ENCODE measurements around the gene ZNF724.
"Not testable (repeated sequence)": the region's sequence is repeated elsewhere in the genome, so short reads cannot be mapped to it uniquely, and the experiment has no call there.

The ZNF724 gene

GRCh38 chr19:23281663-23282276, 31.6 kb upstream of the ZNF724 start:
- no peak overlapping the region for H3K18ac ChIP-seq (ENCODE audit: low read length)
- no peak overlapping the region for H2BK120ac ChIP-seq (ENCODE audit: insufficient read depth, low read length, poor library complexity)
- H3K9me3 ChIP-seq (ENCODE audit: insufficient read depth, low read depth, low read length) = peaks cover 1% of the 10 kb centered on the region
- DNase-seq = no peak
- no peaks in the 10 kb centered on the region for H3K27me3 ChIP-seq (ENCODE audit: insufficient read depth, low read length)
- H2AK5ac ChIP-seq (ENCODE audit: low read length) = no peak overlapping the region
- no peak overlapping the region for H3K4me3 ChIP-seq (ENCODE audit: low read depth, low read length)
- no peak overlapping the region for H4K12ac ChIP-seq (ENCODE audit: low read depth, low read length)
- H3K4ac ChIP-seq (ENCODE audit: low read depth, low read length) = no peak overlapping the region
- H2AFZ ChIP-seq (ENCODE audit: insufficient read depth, low read length, poor library complexity) = no peak overlapping the region
- H4K8ac ChIP-seq (ENCODE audit: low read depth, low read length) = no peak overlapping the region
- no peaks in the 10 kb centered on the region for H3K79me1 ChIP-seq (ENCODE audit: low read length)
- H3K79me2 ChIP-seq (ENCODE audit: control insufficient read depth, insufficient read depth, low read length, poor library complexity) = no peaks in the 10 kb centered on the region
- H3K9ac ChIP-seq (ENCODE audit: low read length) = no peak overlapping the region
- no peak overlapping the region for H3K23ac ChIP-seq (ENCODE audit: low read length)
- H2BK5ac ChIP-seq (ENCODE audit: low read depth, low read length, poor library complexity) = no peak overlapping the region
- no peak overlapping the region for H3K4me2 ChIP-seq (ENCODE audit: low read length)
- WGBS (ENCODE audit: extremely low coverage, insufficient coverage, insufficient read length) = no CpG with 5 or more reads among the region's 4 CpGs
- H3K14ac ChIP-seq (ENCODE audit: low read length) = no peak overlapping the region
- H2BK12ac ChIP-seq (ENCODE audit: low read length) = no peak overlapping the region
- H4K91ac ChIP-seq (ENCODE audit: low read depth, low read length) = no peak overlapping the region
- no peak overlapping the region for H3K27ac ChIP-seq (ENCODE audit: low read depth, low read length)
- H3K36me3 ChIP-seq (ENCODE audit: control insufficient read depth in 1 of 2, insufficient read depth in 2 of 2, low read length in 2 of 2) = no peaks in the 10 kb centered on the region
- no peaks in the 10 kb centered on the region for H3K4me1 ChIP-seq (ENCODE audit: control insufficient read depth in 1 of 2, insufficient read depth in 2 of 2, low read length in 2 of 2)

- H3K27me3 ChIP-seq (ENCODE audit: insufficient read depth, low read length); H2AFZ ChIP-seq (ENCODE audit: insufficient read depth, low read length, poor library complexity); H3K4ac ChIP-seq (ENCODE audit: low read depth, low read length); H4K91ac ChIP-seq (ENCODE audit: low read depth, low read length); H3K9me3 ChIP-seq (ENCODE audit: insufficient read depth, low read depth, low read length); H3K27ac ChIP-seq (ENCODE audit: low read depth, low read length); H3K36me3 ChIP-seq (ENCODE audit: control insufficient read depth in 1 of 2, insufficient read depth in 2 of 2, low read length in 2 of 2); H3K4me1 ChIP-seq (ENCODE audit: control insufficient read depth in 1 of 2, insufficient read depth in 2 of 2, low read length in 2 of 2); H3K79me1 ChIP-seq (ENCODE audit: low read length); H2BK5ac ChIP-seq (ENCODE audit: low read depth, low read length, poor library complexity); H2BK120ac ChIP-seq (ENCODE audit: insufficient read depth, low read length, poor library complexity); H2BK12ac ChIP-seq (ENCODE audit: low read length); H3K14ac ChIP-seq (ENCODE audit: low read length); H3K18ac ChIP-seq (ENCODE audit: low read length); H3K4me3 ChIP-seq (ENCODE audit: low read depth, low read length); H3K9ac ChIP-seq (ENCODE audit: low read length); H4K12ac ChIP-seq (ENCODE audit: low read depth, low read length); DNase-seq; H3K4me2 ChIP-seq (ENCODE audit: low read length); H3K79me2 ChIP-seq (ENCODE audit: control insufficient read depth, insufficient read depth, low read length, poor library complexity); H2AK5ac ChIP-seq (ENCODE audit: low read length); H4K8ac ChIP-seq (ENCODE audit: low read depth, low read length); H3K23ac ChIP-seq (ENCODE audit: low read length): not testable (repeated sequence)
- no CpG with 5 or more reads among the region's 3 CpGs for WGBS (ENCODE audit: extremely low coverage, insufficient coverage, insufficient read length)
Observed at GRCh38 chr19:23278118-23278517, 27.9 kb upstream of the ZNF724 start.

GRCh38 chr19:23273590-23274412, 23.6 kb upstream of the ZNF724 start:
- H3K14ac ChIP-seq (ENCODE audit: low read length) = peak overlapping the region; percentile 92
- DNase-seq = peak; percentile 91 to 93
- H3K4me1 ChIP-seq (ENCODE audit: control insufficient read depth in 1 of 2, insufficient read depth in 2 of 2, low read length in 2 of 2) = no peaks in the 10 kb centered on the region
- peaks cover 8% of the 10 kb centered on the region for H3K79me1 ChIP-seq (ENCODE audit: low read length)
- peak overlapping the region; percentile 74 for H3K4me2 ChIP-seq (ENCODE audit: low read length)
- H4K8ac ChIP-seq (ENCODE audit: low read depth, low read length) = peak overlapping the region; percentile 82
- H3K9ac ChIP-seq (ENCODE audit: low read length) = peak overlapping the region; percentile 25
- H3K4me3 ChIP-seq (ENCODE audit: low read depth, low read length) = peak overlapping the region; percentile 78
- H2BK5ac ChIP-seq (ENCODE audit: low read depth, low read length, poor library complexity) = peak overlapping the region; percentile 75
- no peaks in the 10 kb centered on the region for H3K9me3 ChIP-seq (ENCODE audit: insufficient read depth, low read depth, low read length)
- no peak overlapping the region for H2AK5ac ChIP-seq (ENCODE audit: low read length)
- peaks cover 8% of the 10 kb centered on the region for H3K79me2 ChIP-seq (ENCODE audit: control insufficient read depth, insufficient read depth, low read length, poor library complexity)
- peak overlapping the region; percentile 96 for H4K12ac ChIP-seq (ENCODE audit: low read depth, low read length)
- H3K23ac ChIP-seq (ENCODE audit: low read length) = no peak overlapping the region
- peak overlapping the region; percentile 90 for H3K18ac ChIP-seq (ENCODE audit: low read length)
- peak overlapping the region; percentile 81 for H3K4ac ChIP-seq (ENCODE audit: low read depth, low read length)
- peak overlapping the region; percentile 39 for H3K27ac ChIP-seq (ENCODE audit: low read depth, low read length)
- H2BK120ac ChIP-seq (ENCODE audit: insufficient read depth, low read length, poor library complexity) = peak overlapping the region; percentile 39
- WGBS (ENCODE audit: extremely low coverage, insufficient coverage, insufficient read length) = no CpG with 5 or more reads among the region's 50 CpGs
- H3K27me3 ChIP-seq (ENCODE audit: insufficient read depth, low read length) = no peaks in the 10 kb centered on the region
- H2BK12ac ChIP-seq (ENCODE audit: low read length) = no peak overlapping the region
- peak overlapping the region; percentile 53 for H4K91ac ChIP-seq (ENCODE audit: low read depth, low read length)
- H3K36me3 ChIP-seq (ENCODE audit: control insufficient read depth in 1 of 2, insufficient read depth in 2 of 2, low read length in 2 of 2) = peaks cover 2 to 6% of the 10 kb centered on the region in 2 experiments
- H2AFZ ChIP-seq (ENCODE audit: insufficient read depth, low read length, poor library complexity) = peak overlapping the region; percentile 87

- peak overlapping the region; percentile 82 for H4K8ac ChIP-seq (ENCODE audit: low read depth, low read length)
- H4K12ac ChIP-seq (ENCODE audit: low read depth, low read length) = peak overlapping the region; percentile 68
- H3K27ac ChIP-seq (ENCODE audit: low read depth, low read length) = no peak overlapping the region
- H3K4me3 ChIP-seq (ENCODE audit: low read depth, low read length) = peak overlapping the region; percentile 78
- no peak overlapping the region for H2AK5ac ChIP-seq (ENCODE audit: low read length)
- H3K79me2 ChIP-seq (ENCODE audit: control insufficient read depth, insufficient read depth, low read length, poor library complexity) = peaks cover 8% of the 10 kb centered on the region
- H3K14ac ChIP-seq (ENCODE audit: low read length) = no peak overlapping the region
- H3K23ac ChIP-seq (ENCODE audit: low read length) = no peak overlapping the region
- H3K4me2 ChIP-seq (ENCODE audit: low read length) = peak overlapping the region; percentile 74
- H3K18ac ChIP-seq (ENCODE audit: low read length) = no peak overlapping the region
- no peaks in the 10 kb centered on the region for H3K27me3 ChIP-seq (ENCODE audit: insufficient read depth, low read length)
- H2AFZ ChIP-seq (ENCODE audit: insufficient read depth, low read length, poor library complexity) = no peak overlapping the region
- H3K9me3 ChIP-seq (ENCODE audit: insufficient read depth, low read depth, low read length) = no peaks in the 10 kb centered on the region
- no peak overlapping the region for H2BK120ac ChIP-seq (ENCODE audit: insufficient read depth, low read length, poor library complexity)
- peak overlapping the region; percentile 75 for H2BK5ac ChIP-seq (ENCODE audit: low read depth, low read length, poor library complexity)
- no peak overlapping the region for H3K9ac ChIP-seq (ENCODE audit: low read length)
- H3K4me1 ChIP-seq (ENCODE audit: control insufficient read depth in 1 of 2, insufficient read depth in 2 of 2, low read length in 2 of 2) = no peaks in the 10 kb centered on the region
- H2BK12ac ChIP-seq (ENCODE audit: low read length) = no peak overlapping the region
- peak overlapping the region; percentile 81 for H3K4ac ChIP-seq (ENCODE audit: low read depth, low read length)
- no CpG with 5 or more reads among the region's 10 CpGs for WGBS (ENCODE audit: extremely low coverage, insufficient coverage, insufficient read length)
- H3K79me1 ChIP-seq (ENCODE audit: low read length) = peaks cover 8% of the 10 kb centered on the region
- peak overlapping the region; percentile 53 for H4K91ac ChIP-seq (ENCODE audit: low read depth, low read length)
- H3K36me3 ChIP-seq (ENCODE audit: control insufficient read depth in 1 of 2, insufficient read depth in 2 of 2, low read length in 2 of 2) = peaks cover 2 to 6% of the 10 kb centered on the region in 2 experiments
- peak in 1 of 2 donors; percentile 36 for DNase-seq
Observed at GRCh38 chr19:23273022-23273589, 22.9 kb upstream of the ZNF724 start.

All from trophoblast cell (in vitro differentiated cells and primary cell).